PC-3 (cell line): Measurements from ENCODE around the gene IP6K1.

Experiments
- EZH2phosphoT487 ChIP-seq: fragments of 300-600 bp; sonication (generic); IDR thresholded peaks from 2 replicates; pipeline ENCODE4 v1.6.1; 2018; ENCODE audit warnings: mild to moderate bottlenecking, antibody characterized with exemption, low read length, borderline replicate concordance
- TF ChIP-seq, protein P1 (sequence below): fragments of 300-600 bp; sonication (generic); conservative IDR thresholded peaks from 2 replicates; pipeline ENCODE4 v1.5.1; 2017; ENCODE audit warnings: antibody characterized with exemption, low read depth, mild to moderate bottlenecking, low read length

DNA sequence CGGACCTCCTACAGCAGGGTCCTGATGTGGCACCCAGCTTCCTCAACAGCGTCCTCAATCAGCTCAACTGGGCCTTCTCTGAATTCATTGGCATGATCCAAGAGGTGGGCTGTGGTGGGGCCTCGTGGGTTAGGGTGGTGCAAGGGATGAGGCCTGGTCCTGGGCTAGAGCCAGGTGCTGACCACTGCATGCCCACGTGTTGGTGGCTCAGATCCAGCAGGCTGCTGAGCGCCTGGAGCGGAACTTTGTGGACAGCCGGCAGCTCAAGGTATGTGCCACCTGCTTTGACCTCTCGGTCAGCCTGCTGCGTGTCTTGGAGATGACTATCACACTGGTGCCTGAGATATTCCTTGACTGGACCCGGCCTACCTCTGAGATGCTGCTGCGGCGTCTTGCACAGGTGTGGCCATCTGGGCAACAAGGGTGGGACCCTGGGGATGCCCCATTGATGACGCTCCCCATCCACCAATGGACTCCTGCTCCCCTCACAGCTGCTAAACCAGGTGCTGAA, 70.7 kb downstream of the IP6K1 start:
- TF ChIP-seq, protein P1, sequence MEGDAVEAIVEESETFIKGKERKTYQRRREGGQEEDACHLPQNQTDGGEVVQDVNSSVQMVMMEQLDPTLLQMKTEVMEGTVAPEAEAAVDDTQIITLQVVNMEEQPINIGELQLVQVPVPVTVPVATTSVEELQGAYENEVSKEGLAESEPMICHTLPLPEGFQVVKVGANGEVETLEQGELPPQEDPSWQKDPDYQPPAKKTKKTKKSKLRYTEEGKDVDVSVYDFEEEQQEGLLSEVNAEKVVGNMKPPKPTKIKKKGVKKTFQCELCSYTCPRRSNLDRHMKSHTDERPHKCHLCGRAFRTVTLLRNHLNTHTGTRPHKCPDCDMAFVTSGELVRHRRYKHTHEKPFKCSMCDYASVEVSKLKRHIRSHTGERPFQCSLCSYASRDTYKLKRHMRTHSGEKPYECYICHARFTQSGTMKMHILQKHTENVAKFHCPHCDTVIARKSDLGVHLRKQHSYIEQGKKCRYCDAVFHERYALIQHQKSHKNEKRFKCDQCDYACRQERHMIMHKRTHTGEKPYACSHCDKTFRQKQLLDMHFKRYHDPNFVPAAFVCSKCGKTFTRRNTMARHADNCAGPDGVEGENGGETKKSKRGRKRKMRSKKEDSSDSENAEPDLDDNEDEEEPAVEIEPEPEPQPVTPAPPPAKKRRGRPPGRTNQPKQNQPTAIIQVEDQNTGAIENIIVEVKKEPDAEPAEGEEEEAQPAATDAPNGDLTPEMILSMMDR, result no peak
- no peak for TF ChIP-seq EZH2phosphoT487
